ENCODE data around the gene NTN5. TPM values are rescaled to one million over a fixed set of nuclear protein-coding genes. Genes with fewer than 3 reads are reported as not detected.

The NTN5 gene
- total RNA-seq, 1 donor from 2014 or later: 0.11 TPM

DNA sequence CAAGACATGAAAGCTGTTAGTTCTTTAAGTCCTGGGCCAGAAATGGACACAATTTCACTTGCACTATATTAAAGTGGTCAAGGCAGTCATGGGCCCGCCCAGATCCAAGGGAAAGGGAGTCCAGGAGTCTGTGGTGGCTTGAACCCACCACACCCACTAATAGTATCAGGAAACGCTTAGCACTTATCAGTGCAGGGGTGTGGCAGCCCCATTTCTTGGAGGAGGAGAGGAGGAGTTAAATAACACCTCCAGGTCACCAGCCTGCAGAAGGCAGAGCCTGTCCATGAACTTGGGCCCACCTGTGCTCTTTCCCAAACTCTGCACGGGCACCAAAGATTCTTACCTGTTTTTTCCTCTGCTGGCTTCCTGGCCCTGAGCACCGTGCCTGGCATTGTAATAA lies 5.4 kb upstream of the NTN5 start:
- H3K27ac ChIP-seq (ENCODE audit: low read depth, low read length): no peak overlapping the region
- no peak overlapping the region for H3K4me2 ChIP-seq (ENCODE audit: low read length)
- Mint-ChIP-seq H3K9me3 (ENCODE audit: unreplicated experiment) (no peaks in the 10 kb centered on the region), H3K27me3 (ENCODE audit: low read depth, unreplicated experiment) (peaks cover 30% of the 10 kb centered on the region), H3K4me3 (ENCODE audit: unreplicated experiment) (no peak overlapping the region), H3K4me1 (ENCODE audit: low read depth, unreplicated experiment) (no peaks in the 10 kb centered on the region), H3K36me3 (ENCODE audit: low read depth, unreplicated experiment) (no peaks in the 10 kb centered on the region), H3K27ac (ENCODE audit: unreplicated experiment) (no peak overlapping the region)
- no peaks in the 10 kb centered on the region for H3K79me2 ChIP-seq (ENCODE audit: insufficient read depth, low read length)
- no peaks in the 10 kb centered on the region for H4K20me1 ChIP-seq (ENCODE audit: insufficient read depth, low read length)
- peaks cover 3% of the 10 kb centered on the region for H3K27me3 ChIP-seq (ENCODE audit: insufficient read depth, low read length)
- peaks cover 6% of the 10 kb centered on the region for H3K4me1 ChIP-seq (ENCODE audit: insufficient read depth, low read length)
- FAIRE-seq (no peak), DNase-seq (ENCODE audit: low read depth) (no peak)
- H3K9ac ChIP-seq (ENCODE audit: low read length): no peak overlapping the region
- H3K36me3 ChIP-seq (ENCODE audit: insufficient read depth, low read length): no peaks in the 10 kb centered on the region
- no peak overlapping the region for H3K4me3 ChIP-seq (ENCODE audit: insufficient read depth, low read depth, low read length)
- no peaks in the 10 kb centered on the region for H3K9me3 ChIP-seq (ENCODE audit: insufficient read depth, low read depth, low read length)
- TF ChIP-seq, protein P1, sequence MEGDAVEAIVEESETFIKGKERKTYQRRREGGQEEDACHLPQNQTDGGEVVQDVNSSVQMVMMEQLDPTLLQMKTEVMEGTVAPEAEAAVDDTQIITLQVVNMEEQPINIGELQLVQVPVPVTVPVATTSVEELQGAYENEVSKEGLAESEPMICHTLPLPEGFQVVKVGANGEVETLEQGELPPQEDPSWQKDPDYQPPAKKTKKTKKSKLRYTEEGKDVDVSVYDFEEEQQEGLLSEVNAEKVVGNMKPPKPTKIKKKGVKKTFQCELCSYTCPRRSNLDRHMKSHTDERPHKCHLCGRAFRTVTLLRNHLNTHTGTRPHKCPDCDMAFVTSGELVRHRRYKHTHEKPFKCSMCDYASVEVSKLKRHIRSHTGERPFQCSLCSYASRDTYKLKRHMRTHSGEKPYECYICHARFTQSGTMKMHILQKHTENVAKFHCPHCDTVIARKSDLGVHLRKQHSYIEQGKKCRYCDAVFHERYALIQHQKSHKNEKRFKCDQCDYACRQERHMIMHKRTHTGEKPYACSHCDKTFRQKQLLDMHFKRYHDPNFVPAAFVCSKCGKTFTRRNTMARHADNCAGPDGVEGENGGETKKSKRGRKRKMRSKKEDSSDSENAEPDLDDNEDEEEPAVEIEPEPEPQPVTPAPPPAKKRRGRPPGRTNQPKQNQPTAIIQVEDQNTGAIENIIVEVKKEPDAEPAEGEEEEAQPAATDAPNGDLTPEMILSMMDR (IDR thresholded peaks at IDR 0.05; ENCODE audit: insufficient read depth, low read depth, low read length): no peak
- TF ChIP-seq EZH2 (IDR thresholded peaks at IDR 0.05; ENCODE audit: insufficient read depth, low read length): no peak
- no peak overlapping the region for H2AFZ ChIP-seq (ENCODE audit: low read depth, low read length)

DNA sequence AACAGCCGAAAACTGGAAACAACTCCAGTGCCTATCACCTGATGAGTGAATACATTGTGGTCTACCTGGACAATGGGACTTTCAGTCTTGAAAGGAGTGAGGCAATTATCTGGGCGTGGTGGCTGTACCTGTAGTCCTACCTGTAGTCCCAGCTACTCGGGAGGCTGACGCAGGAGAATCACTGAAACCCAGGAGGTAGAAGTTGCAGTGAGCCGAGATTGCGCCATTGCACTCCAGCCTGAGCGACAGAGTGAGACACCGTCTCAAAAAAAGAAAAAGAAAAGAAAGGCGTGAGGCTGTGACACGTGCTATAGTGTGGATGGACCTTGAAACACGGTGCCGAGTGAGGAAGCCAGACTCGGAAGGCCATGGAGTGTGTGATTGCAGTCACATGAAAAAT lies 4.1 kb upstream of the NTN5 start:
- Mint-ChIP-seq H3K27me3 (ENCODE audit: low read depth, unreplicated experiment) (peaks cover 33% of the 10 kb centered on the region), H3K4me1 (ENCODE audit: low read depth, unreplicated experiment) (no peaks in the 10 kb centered on the region), H3K36me3 (ENCODE audit: low read depth, unreplicated experiment) (no peaks in the 10 kb centered on the region), H3K4me3 (ENCODE audit: unreplicated experiment) (no peak overlapping the region), H3K27ac (ENCODE audit: unreplicated experiment) (no peak overlapping the region), H3K9me3 (ENCODE audit: unreplicated experiment) (no peaks in the 10 kb centered on the region)
- TF ChIP-seq EZH2 (IDR thresholded peaks at IDR 0.05; ENCODE audit: insufficient read depth, low read length): no peak
- TF ChIP-seq, protein P1 (IDR thresholded peaks at IDR 0.05; ENCODE audit: insufficient read depth, low read depth, low read length): no peak
- Histone ChIP-seq H3K36me3 (ENCODE audit: insufficient read depth, low read length) (no peaks in the 10 kb centered on the region), H3K27me3 (ENCODE audit: insufficient read depth, low read length) (peaks cover 3% of the 10 kb centered on the region), H3K4me2 (ENCODE audit: low read length) (no peak overlapping the region), H3K4me3 (ENCODE audit: insufficient read depth, low read depth, low read length) (no peak overlapping the region), H2AFZ (ENCODE audit: low read depth, low read length) (no peak overlapping the region), H3K4me1 (ENCODE audit: insufficient read depth, low read length) (peaks cover 6% of the 10 kb centered on the region), H3K27ac (ENCODE audit: low read depth, low read length) (no peak overlapping the region), H3K9ac (ENCODE audit: low read length) (no peak overlapping the region), H3K9me3 (ENCODE audit: insufficient read depth, low read depth, low read length) (no peaks in the 10 kb centered on the region), H4K20me1 (ENCODE audit: insufficient read depth, low read length) (no peaks in the 10 kb centered on the region), H3K79me2 (ENCODE audit: insufficient read depth, low read length) (no peaks in the 10 kb centered on the region)
- no peak for FAIRE-seq
- DNase-seq (ENCODE audit: low read depth): no peak

DNA sequence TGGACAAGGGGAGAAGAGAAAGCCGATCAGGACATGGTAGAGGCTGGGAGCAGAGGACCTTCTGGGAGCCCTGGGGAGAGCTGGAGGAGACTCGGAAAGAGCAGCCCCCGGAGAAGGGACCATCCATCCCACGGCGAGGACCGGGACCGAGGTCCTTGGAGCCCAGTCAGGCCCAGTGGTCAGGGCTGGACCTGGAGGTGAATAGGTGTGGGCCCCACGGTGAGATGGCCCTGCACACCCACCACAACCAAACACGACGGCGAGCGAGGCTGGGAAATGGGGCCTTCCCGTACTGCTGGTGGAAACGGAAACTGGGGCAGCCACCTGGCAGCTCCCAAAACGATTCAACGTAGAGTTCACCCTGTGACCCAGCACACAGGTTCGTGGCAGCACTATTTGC lies 3.7 kb upstream of the NTN5 start:
- DNase-seq (ENCODE audit: low read depth) (no peak), FAIRE-seq (no peak)
- Mint-ChIP-seq H3K9me3 (ENCODE audit: unreplicated experiment) (no peaks in the 10 kb centered on the region), H3K4me3 (ENCODE audit: unreplicated experiment) (no peak overlapping the region), H3K27me3 (ENCODE audit: low read depth, unreplicated experiment) (peaks cover 33% of the 10 kb centered on the region), H3K27ac (ENCODE audit: unreplicated experiment) (no peak overlapping the region), H3K36me3 (ENCODE audit: low read depth, unreplicated experiment) (no peaks in the 10 kb centered on the region), H3K4me1 (ENCODE audit: low read depth, unreplicated experiment) (no peaks in the 10 kb centered on the region)
- Histone ChIP-seq H3K4me1 (ENCODE audit: insufficient read depth, low read length) (peaks cover 6% of the 10 kb centered on the region), H4K20me1 (ENCODE audit: insufficient read depth, low read length) (no peaks in the 10 kb centered on the region), H3K36me3 (ENCODE audit: insufficient read depth, low read length) (no peaks in the 10 kb centered on the region), H3K27ac (ENCODE audit: low read depth, low read length) (no peak overlapping the region), H3K9ac (ENCODE audit: low read length) (no peak overlapping the region), H3K9me3 (ENCODE audit: insufficient read depth, low read depth, low read length) (no peaks in the 10 kb centered on the region), H2AFZ (ENCODE audit: low read depth, low read length) (no peak overlapping the region), H3K27me3 (ENCODE audit: insufficient read depth, low read length) (peaks cover 3% of the 10 kb centered on the region), H3K4me2 (ENCODE audit: low read length) (no peak overlapping the region), H3K4me3 (ENCODE audit: insufficient read depth, low read depth, low read length) (no peak overlapping the region), H3K79me2 (ENCODE audit: insufficient read depth, low read length) (no peaks in the 10 kb centered on the region)
- TF ChIP-seq, protein P1 (IDR thresholded peaks at IDR 0.05; ENCODE audit: insufficient read depth, low read depth, low read length): no peak
- no peak for TF ChIP-seq EZH2 (IDR thresholded peaks at IDR 0.05; ENCODE audit: insufficient read depth, low read length)
